ENCODE data around the gene SEC11C.

DNA sequence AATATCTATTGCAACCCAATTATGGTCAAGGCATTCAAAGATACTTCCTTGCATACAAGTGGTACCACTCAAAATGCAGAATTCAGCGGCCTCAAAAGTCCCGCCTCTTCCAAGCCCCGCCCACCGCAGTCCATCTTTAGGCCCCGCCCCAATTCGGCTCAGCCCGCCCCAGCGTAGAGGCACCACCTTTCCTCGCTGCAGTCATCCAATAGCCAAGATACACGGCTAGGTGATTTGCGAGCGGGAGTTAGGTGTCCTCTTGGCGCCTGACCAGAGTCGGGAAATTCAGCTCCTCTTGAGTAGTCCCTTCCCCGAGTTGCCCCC lies 431 bp upstream of the SEC11C start:
- TF ChIP-seq, protein P1, sequence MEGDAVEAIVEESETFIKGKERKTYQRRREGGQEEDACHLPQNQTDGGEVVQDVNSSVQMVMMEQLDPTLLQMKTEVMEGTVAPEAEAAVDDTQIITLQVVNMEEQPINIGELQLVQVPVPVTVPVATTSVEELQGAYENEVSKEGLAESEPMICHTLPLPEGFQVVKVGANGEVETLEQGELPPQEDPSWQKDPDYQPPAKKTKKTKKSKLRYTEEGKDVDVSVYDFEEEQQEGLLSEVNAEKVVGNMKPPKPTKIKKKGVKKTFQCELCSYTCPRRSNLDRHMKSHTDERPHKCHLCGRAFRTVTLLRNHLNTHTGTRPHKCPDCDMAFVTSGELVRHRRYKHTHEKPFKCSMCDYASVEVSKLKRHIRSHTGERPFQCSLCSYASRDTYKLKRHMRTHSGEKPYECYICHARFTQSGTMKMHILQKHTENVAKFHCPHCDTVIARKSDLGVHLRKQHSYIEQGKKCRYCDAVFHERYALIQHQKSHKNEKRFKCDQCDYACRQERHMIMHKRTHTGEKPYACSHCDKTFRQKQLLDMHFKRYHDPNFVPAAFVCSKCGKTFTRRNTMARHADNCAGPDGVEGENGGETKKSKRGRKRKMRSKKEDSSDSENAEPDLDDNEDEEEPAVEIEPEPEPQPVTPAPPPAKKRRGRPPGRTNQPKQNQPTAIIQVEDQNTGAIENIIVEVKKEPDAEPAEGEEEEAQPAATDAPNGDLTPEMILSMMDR (IDR thresholded peaks at IDR 0.05; ENCODE audit: low read depth, low read length): no peak
- no peak for TF ChIP-seq EZH2phosphoT487 (IDR thresholded peaks at IDR 0.05; ENCODE audit: low read depth)

Measured in OCI-LY3 (cell line).